GM12864 (cell line): ENCODE results near the gene ABCA7.

Experiments
- DNase-seq: peaks from one replicate; pipeline ENCODE4 v3.0.0-alpha.2; 2011; ENCODE audit warnings: low read depth
- H3K4me3 ChIP-seq: 2 replicates; pipeline ENCODE4 v1.5.1; 2011; ENCODE audit warnings: mild to moderate bottlenecking, low read depth, low read length, control low read depth
- TF ChIP-seq, protein P1 (sequence below): IDR thresholded peaks from 2 replicates; pipeline ENCODE4 v1.5.1; 2011; ENCODE audit warnings: low read depth, mild to moderate bottlenecking, moderate library complexity, low read length, control low read depth, inconsistent platforms; ENCODE audit errors: missing control alignments

Gene ABCA7

DNA sequence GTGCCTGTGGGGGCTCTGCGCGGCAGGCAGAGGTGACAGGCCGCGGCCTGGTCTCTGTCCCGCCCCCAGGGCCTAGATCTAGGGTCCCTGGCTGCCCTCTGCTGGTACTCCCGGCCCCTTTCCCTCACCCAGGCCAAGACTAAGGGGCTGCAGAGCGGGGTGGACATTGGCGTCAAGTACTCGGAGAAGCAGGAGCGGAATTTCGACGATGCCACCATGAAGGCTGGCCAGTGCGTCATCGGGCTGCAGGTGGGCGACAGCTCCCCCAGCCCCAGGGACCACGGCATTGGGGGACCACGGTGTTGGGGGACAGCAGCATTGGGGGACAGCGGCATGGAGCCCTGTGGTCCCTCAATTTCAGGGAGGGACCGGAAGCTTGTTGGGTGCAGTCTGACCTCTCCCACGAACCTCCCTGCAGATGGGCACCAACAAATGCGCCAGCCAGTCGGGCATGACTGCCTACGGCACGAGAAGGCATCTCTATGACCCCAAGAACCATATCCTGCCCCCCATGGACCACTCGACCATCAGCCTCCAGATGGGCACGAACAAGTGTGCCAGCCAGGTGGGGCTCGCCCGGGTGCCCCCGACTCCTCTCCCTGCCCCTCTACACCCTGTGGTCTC, 3.8 kb upstream of the ABCA7 start:
- H3K4me3 ChIP-seq: no peak overlapping the region
- TF ChIP-seq, protein P1, sequence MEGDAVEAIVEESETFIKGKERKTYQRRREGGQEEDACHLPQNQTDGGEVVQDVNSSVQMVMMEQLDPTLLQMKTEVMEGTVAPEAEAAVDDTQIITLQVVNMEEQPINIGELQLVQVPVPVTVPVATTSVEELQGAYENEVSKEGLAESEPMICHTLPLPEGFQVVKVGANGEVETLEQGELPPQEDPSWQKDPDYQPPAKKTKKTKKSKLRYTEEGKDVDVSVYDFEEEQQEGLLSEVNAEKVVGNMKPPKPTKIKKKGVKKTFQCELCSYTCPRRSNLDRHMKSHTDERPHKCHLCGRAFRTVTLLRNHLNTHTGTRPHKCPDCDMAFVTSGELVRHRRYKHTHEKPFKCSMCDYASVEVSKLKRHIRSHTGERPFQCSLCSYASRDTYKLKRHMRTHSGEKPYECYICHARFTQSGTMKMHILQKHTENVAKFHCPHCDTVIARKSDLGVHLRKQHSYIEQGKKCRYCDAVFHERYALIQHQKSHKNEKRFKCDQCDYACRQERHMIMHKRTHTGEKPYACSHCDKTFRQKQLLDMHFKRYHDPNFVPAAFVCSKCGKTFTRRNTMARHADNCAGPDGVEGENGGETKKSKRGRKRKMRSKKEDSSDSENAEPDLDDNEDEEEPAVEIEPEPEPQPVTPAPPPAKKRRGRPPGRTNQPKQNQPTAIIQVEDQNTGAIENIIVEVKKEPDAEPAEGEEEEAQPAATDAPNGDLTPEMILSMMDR: no peak
- DNase-seq: no peak

- no peak overlapping the region; the same call in 1 of the 2 replicates for H3K4me3 ChIP-seq
- DNase-seq: no peak
- TF ChIP-seq, protein P1: no peak
Measured at GRCh38 chr19:1037621-1038064, 2.3 kb upstream of the ABCA7 start.

- TF ChIP-seq, protein P1: no peak
- DNase-seq: no peak
- peak overlapping the region; percentile 86 for H3K4me3 ChIP-seq
Measured at GRCh38 chr19:1038978-1039645, 795 bp upstream of the ABCA7 start.

DNA sequence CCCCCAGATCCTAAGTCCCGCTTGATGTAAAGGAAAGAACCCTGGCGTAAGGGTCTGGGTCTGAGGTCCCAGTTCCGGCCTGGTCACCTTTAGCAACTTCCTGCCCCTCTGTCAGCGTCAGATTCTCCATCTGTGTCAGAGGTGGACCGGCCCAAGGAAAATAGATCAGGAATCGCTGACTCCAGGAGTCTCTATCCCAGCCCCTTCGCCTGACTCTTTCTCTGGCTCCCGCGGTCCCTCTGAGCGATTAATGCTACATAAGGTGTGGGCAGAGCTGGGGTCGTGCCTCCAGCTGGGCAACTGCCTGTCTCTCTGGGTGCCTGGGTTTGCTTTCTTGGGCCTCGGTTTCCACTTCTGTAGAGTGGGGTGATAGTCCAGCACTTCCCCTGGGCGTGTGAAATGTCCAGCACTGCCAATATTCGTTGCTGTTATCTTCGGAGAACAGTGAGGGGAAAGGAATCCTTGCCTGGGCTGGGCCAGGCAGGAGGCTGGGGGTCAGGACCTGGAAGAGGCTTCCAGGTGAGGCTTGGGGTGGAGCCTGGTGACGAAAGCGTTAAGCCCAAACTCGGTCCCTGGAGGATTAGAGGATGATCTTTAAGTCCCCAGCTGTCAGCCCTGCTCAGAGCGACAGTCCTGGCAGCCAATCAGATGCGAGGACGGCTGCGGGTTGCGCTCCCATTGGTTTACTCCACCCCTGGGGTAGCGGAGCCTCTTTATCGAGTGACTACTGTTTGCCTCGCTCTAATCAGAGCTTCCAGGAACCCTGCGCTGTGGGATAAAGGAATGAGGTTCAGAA, 767 bp downstream of the ABCA7 start:
- TF ChIP-seq, protein P1: no peak
- peak overlapping the region; percentile 86 for H3K4me3 ChIP-seq
- DNase-seq: peak; percentile 94

DNA sequence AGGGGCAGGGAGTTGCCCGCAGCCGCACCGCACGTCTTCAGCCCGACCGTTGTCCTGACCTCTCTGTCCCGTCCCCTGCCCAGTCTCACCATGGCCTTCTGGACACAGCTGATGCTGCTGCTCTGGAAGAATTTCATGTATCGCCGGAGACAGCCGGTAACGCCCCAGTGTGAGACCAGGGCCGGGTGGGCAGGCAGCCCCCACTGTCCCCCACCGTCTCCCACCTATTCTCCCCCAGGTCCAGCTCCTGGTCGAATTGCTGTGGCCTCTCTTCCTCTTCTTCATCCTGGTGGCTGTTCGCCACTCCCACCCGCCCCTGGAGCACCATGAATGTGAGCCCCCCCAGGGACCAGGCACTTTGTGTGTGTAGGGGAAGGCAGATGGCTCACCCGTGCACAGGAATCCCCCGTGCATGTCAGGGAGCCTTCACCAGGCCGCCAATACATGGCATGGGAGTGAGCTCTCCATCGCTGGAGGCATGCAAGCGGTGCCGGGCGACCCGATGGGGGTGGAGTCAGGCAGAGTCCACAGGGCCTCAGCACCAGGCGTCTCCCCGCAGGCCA, 1.4 kb downstream of the ABCA7 start:
- peak overlapping the region; percentile 86 for H3K4me3 ChIP-seq
- TF ChIP-seq, protein P1: no peak
- DNase-seq: no peak

DNA sequence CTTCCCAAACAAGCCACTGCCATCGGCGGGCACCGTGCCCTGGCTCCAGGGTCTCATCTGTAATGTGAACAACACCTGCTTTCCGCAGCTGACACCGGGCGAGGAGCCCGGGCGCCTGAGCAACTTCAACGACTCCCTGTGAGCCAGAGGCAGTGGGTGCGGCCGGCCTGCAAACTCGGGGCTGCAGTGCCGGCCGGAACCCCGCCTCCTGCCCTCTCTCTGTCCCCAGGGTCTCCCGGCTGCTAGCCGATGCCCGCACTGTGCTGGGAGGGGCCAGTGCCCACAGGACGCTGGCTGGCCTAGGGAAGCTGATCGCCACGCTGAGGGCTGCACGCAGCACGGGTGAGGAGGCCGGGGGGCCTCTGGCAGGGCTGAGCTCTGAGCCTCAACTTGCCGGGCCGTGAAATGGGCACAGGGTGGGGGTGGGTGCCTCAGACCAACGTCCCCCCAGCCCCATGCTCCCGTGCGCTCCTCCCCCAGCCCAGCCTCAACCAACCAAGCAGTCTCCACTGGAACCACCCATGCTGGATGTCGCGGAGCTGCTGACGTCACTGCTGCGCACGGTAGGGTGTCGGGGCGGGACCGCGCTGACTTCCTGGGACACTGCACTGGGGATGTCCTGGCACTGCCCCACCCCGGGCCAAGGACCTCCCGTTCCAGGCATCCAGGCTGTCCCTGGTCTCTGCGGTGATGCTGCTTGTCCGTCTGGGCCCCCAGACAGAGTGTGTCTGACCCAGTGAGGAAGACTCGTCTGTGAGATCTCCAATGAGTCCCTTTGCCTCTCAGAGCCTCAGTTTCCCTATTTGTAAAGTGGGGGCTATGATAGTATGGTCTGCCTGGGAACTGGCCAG, 2.2 kb downstream of the ABCA7 start:
- DNase-seq: no peak
- no peak overlapping the region for H3K4me3 ChIP-seq
- TF ChIP-seq, protein P1: no peak
